Stomach (tissue), 4 donors: Measurements from ENCODE around the gene MAML1.

ENCODE experiments used
- CTCF ChIP-seq, 7 experiments: fragments of 450-650 bp in 4 of 7; fragments of 200-600 bp in 3 of 7; sonication (generic) in 3 of 7; IDR thresholded peaks; one replicate each; pipeline ENCODE4 v1.5.1; 2016 to 2019; ENCODE audit warnings: antibody characterized with exemption in 7 of 7, control low read depth in 2 of 7, mild to moderate bottlenecking in 1 of 7
- EP300 ChIP-seq: sonication (generic); formaldehyde crosslinking; IDR thresholded peaks from one replicate; pipeline ENCODE4 v1.6.1; 2017; ENCODE audit warnings: antibody characterized with exemption
- POLR2A ChIP-seq, 4 donors: fragments of 450-650 bp; IDR thresholded peaks; one replicate each; pipeline ENCODE4 v1.6.1; 2016; ENCODE audit warnings: antibody characterized with exemption in 4 of 4, control low read depth in 2 of 4, mild to moderate bottlenecking in 1 of 4, moderate library complexity in 1 of 4
- POLR2AphosphoS5 ChIP-seq, 3 donors: sonication (generic); formaldehyde crosslinking; IDR thresholded peaks; one replicate each; pipeline ENCODE4 v1.6.1; 2016; ENCODE audit warnings: antibody characterized with exemption in 3 of 3

- no peak for TF ChIP-seq CTCF (IDR thresholded peaks at IDR 0.05)
- peak in 1 of 3 donors; percentile 35 for TF ChIP-seq POLR2AphosphoS5 (IDR thresholded peaks at IDR 0.05)
- no peak for TF ChIP-seq POLR2A (IDR thresholded peaks at IDR 0.05)
- no peak for TF ChIP-seq EP300
Observed at GRCh38 chr5:179817890-179818745, 85.5 kb downstream of the MAML1 start.
